Liver (tissue), 9 donors: ENCODE data around the gene RASL11B. TPM values are rescaled to one million over a fixed set of nuclear protein-coding genes. Genes with fewer than 3 reads are reported as not detected.

Source experiments
- DNase-seq: peaks from one replicate; pipeline ENCODE4 v3.0.0-alpha.2; 2017; ENCODE audit warnings: low spot score
- H3K27ac ChIP-seq, 2 donors: one replicate each; pipeline ENCODE4 v1.7.0; 2013; ENCODE audit warnings: inconsistent platforms in 2 of 2, low read length in 2 of 2, control low read depth in 1 of 2, low read depth in 1 of 2, mild to moderate bottlenecking in 1 of 2
- H3K27me3 ChIP-seq, 4 donors: one replicate each; pipeline versions ENCODE4 v1.6.1 to v1.7.0; 2013; ENCODE audit warnings: low read length in 3 of 4, inconsistent platforms in 1 of 4, mild to moderate bottlenecking in 1 of 4, moderate library complexity in 1 of 4; ENCODE audit not compliant: control insufficient read depth in 4 of 4, insufficient read depth in 4 of 4
- H3K36me3 ChIP-seq, 4 donors: one replicate each; pipeline versions ENCODE4 v1.6.1 to v1.7.0; 2013; ENCODE audit warnings: low read length in 3 of 4, mild to moderate bottlenecking in 3 of 4, low read depth in 1 of 4, moderate library complexity in 1 of 4; ENCODE audit not compliant: control insufficient read depth in 4 of 4, insufficient read depth in 3 of 4
- H3K4me1 ChIP-seq, 4 donors: one replicate each; pipeline versions ENCODE4 v1.6.1 to v1.7.0; 2013; ENCODE audit warnings: low read length in 3 of 4, mild to moderate bottlenecking in 3 of 4, moderate library complexity in 1 of 4; ENCODE audit not compliant: control insufficient read depth in 4 of 4, insufficient read depth in 4 of 4
- H3K4me3 ChIP-seq, 3 donors: one replicate each; pipeline versions ENCODE4 v1.6.1 to v1.7.0; 2013; ENCODE audit warnings: low read length in 3 of 3, control low read depth in 1 of 3, low read depth in 1 of 3, mild to moderate bottlenecking in 1 of 3
- H3K9ac ChIP-seq, 2 donors: one replicate each; pipeline ENCODE4 v1.7.0; 2013; ENCODE audit warnings: low read length in 2 of 2, mild to moderate bottlenecking in 2 of 2, moderate library complexity in 2 of 2, control low read depth in 1 of 2, low read depth in 1 of 2
- H3K9me3 ChIP-seq, 4 donors: one replicate each; pipeline versions ENCODE4 v1.6.1 to v1.7.0; 2013; ENCODE audit warnings: low read length in 3 of 4; ENCODE audit not compliant: control insufficient read depth in 4 of 4
- ATF3 ChIP-seq: IDR thresholded peaks from 2 replicates; pipeline ENCODE4 v1.6.1; 2016; ENCODE audit warnings: antibody characterized with exemption
- CTCF ChIP-seq: fragments of 150-350 bp; IDR thresholded peaks from 2 replicates; pipeline ENCODE4 v1.5.1; 2017; ENCODE audit warnings: improper control_type of control experiment, low read depth, low read length; ENCODE audit not compliant: missing input control
- EGR1 ChIP-seq, 2 donors: IDR thresholded peaks; 2 replicates each; pipeline ENCODE4 v1.6.1; 2016 to 2018; ENCODE audit warnings: antibody characterized with exemption in 2 of 2, low read depth in 2 of 2
- FOXA1 ChIP-seq: IDR thresholded peaks from 2 replicates; pipeline ENCODE4 v1.6.1; 2016; ENCODE audit warnings: antibody characterized with exemption
- GABPA ChIP-seq, 2 donors: IDR thresholded peaks in 1 of 2; conservative IDR thresholded peaks in 1 of 2; 2 replicates each; pipeline ENCODE4 v1.6.1; 2016; ENCODE audit warnings: antibody characterized with exemption in 2 of 2, mild to moderate bottlenecking in 1 of 2, moderate library complexity in 1 of 2
- HNF4A ChIP-seq, 2 donors: conservative IDR thresholded peaks; 2 replicates each; pipeline ENCODE4 v1.6.1; 2016; ENCODE audit warnings: antibody characterized with exemption in 2 of 2, mild to moderate bottlenecking in 2 of 2
- HNF4G ChIP-seq: IDR thresholded peaks from 2 replicates; pipeline ENCODE4 v1.6.1; 2016; ENCODE audit warnings: antibody characterized with exemption
- JUND ChIP-seq, 2 donors: IDR thresholded peaks; 2 replicates each; pipeline ENCODE4 v1.6.1; 2016; ENCODE audit warnings: antibody characterized with exemption in 2 of 2
- MAX ChIP-seq: IDR thresholded peaks from 2 replicates; pipeline ENCODE4 v1.6.1; 2016; ENCODE audit warnings: antibody characterized with exemption
- NR2F2 ChIP-seq: IDR thresholded peaks from 2 replicates; pipeline ENCODE4 v1.6.1; 2016; ENCODE audit warnings: antibody characterized with exemption
- RAD21 ChIP-seq, 2 donors: IDR thresholded peaks; 2 replicates each; pipeline ENCODE4 v1.6.1; 2016; ENCODE audit warnings: antibody characterized with exemption in 2 of 2, mild to moderate bottlenecking in 2 of 2
- REST ChIP-seq: IDR thresholded peaks from 2 replicates; pipeline ENCODE4 v1.6.1; 2016; ENCODE audit warnings: antibody characterized with exemption, mild to moderate bottlenecking
- YY1 ChIP-seq: IDR thresholded peaks from 2 replicates; pipeline ENCODE4 v1.6.1; 2016; ENCODE audit warnings: antibody characterized with exemption, mild to moderate bottlenecking
- ZBTB33 ChIP-seq: IDR thresholded peaks from 2 replicates; pipeline ENCODE4 v1.6.1; 2016; ENCODE audit warnings: antibody characterized with exemption
- WGBS: extraction: QIAGEN DNeasy Blood & Tissue Kit; methylation state at CpG from one replicate; pipeline ENCODE4 v1.1.7; 2013; 5-methylcytosine and 5-hydroxymethylcytosine counted together
- polyA plus RNA-seq, 2 donors: library from polyadenylated mRNA; stranded (reverse) in 1 of 2; unstranded in 1 of 2; fragments of 200-250 nt in 1 of 2; fragments of >200 nt in 1 of 2; fragmentation: Nextera tagmentation in 1 of 2; extraction: Ambion mirVana in 1 of 2; gene quantifications; one replicate each; pipeline versions ENCODE4 v1.2.1 to v1.2.3, GENCODE V29; 2013 to 2015
- total RNA-seq, 2 donors: library from RNA; depleted of rRNA; stranded (reverse); fragments of >200 nt; gene quantifications; one replicate each; pipeline ENCODE4 v1.2.3, GENCODE V29; 2014
- donor health status: healthy.
- donor health status: healthy.
- donor health status: healthy.
- donor health status: healthy.
- donor health status: healthy.

The RASL11B gene
- total and polyA plus RNA-seq, 4 donors, result 0.19 to 1.0 (median 0.61) TPM

- H3K27ac ChIP-seq, result no peak overlapping the region
- no peak for TF ChIP-seq HNF4A (conservative IDR thresholded peaks at IDR 0.05)
- no peak for TF ChIP-seq MAX
- TF ChIP-seq RAD21 (IDR thresholded peaks at IDR 0.05), result no peak
- no peak for TF ChIP-seq ATF3
- TF ChIP-seq REST, result no peak
- no peak for TF ChIP-seq FOXA1
- TF ChIP-seq NR2F2, result no peak
- no peak for TF ChIP-seq EGR1 (IDR thresholded peaks at IDR 0.05; ENCODE audit: low read depth in 2 of 2)
- TF ChIP-seq ZBTB33, result no peak
- 84% methylated on average over 1 of the region's 1 CpG for WGBS
- H3K4me3 ChIP-seq, result no peak overlapping the region
- no peaks in the 10 kb centered on the region for H3K27me3 ChIP-seq
- DNase-seq, result no peak
- no peaks in the 10 kb centered on the region for H3K4me1 ChIP-seq
- H3K9ac ChIP-seq, result no peak overlapping the region
- H3K36me3 ChIP-seq, result peaks cover 0 to 1% (median 0%) of the 10 kb centered on the region in 4 donors
- no peaks in the 10 kb centered on the region for H3K9me3 ChIP-seq
These were observed 11.1 kb downstream of the RASL11B start for GRCh38 chr4:52873191-52873590.

GRCh38 chr4:52873861-52874343, 11.8 kb downstream of the RASL11B start:
- DNase-seq, result no peak
- Histone ChIP-seq H3K4me1 (no peaks in the 10 kb centered on the region), H3K36me3 (peaks cover 0 to 1% (median 0%) of the 10 kb centered on the region in 4 donors), H3K9ac (no peak overlapping the region), H3K4me3 (no peak overlapping the region), H3K27me3 (no peaks in the 10 kb centered on the region), H3K9me3 (no peaks in the 10 kb centered on the region), H3K27ac (no peak overlapping the region)
- TF ChIP-seq GABPA (IDR thresholded peaks at IDR 0.05 in 1 of 2, conservative IDR thresholded peaks at IDR 0.05 in 1 of 2), result no peak
- 80% methylated on average over 10 of the region's 10 CpGs for WGBS

- Histone ChIP-seq H3K36me3 (peaks cover 0 to 1% (median 0%) of the 10 kb centered on the region in 4 donors), H3K4me3 (no peak overlapping the region), H3K4me1 (no peaks in the 10 kb centered on the region), H3K9ac (no peak overlapping the region), H3K9me3 (no peaks in the 10 kb centered on the region), H3K27me3 (no peaks in the 10 kb centered on the region), H3K27ac (no peak overlapping the region)
- 95% methylated on average over 5 of the region's 5 CpGs for WGBS
- no peak for DNase-seq
- TF ChIP-seq EGR1 (IDR thresholded peaks at IDR 0.05; ENCODE audit: low read depth in 2 of 2), result no peak
- TF ChIP-seq CTCF, result no peak
- TF ChIP-seq MAX, result no peak
- TF ChIP-seq ATF3, result no peak
- no peak for TF ChIP-seq REST
- TF ChIP-seq FOXA1, result no peak
- no peak for TF ChIP-seq NR2F2
- TF ChIP-seq YY1, result no peak
- TF ChIP-seq HNF4G, result no peak
- TF ChIP-seq JUND (IDR thresholded peaks at IDR 0.05), result no peak
These were observed 12.8 kb downstream of the RASL11B start for GRCh38 chr4:52874948-52875347.
